Transverse colon (tissue), 4 donors: ENCODE data around the gene PRPF38A. TPM values are rescaled to one million over a fixed set of nuclear protein-coding genes. Genes with fewer than 3 reads are reported as not detected.

Experiments
- DNase-seq: peaks from one replicate; pipeline ENCODE4 v3.0.0-alpha.2; 2019
- H3K27ac ChIP-seq, 4 donors: fragments of 200-600 bp; sonication (generic); 2 replicates each; pipeline ENCODE4 v1.5.1; 2016 to 2018; ENCODE audit warnings: inconsistent platforms in 4 of 4
- H3K27me3 ChIP-seq: fragments of 200-600 bp; sonication (generic); 2 replicates; pipeline ENCODE4 v1.5.1; 2017; ENCODE audit warnings: inconsistent platforms
- H3K36me3 ChIP-seq, 4 donors: fragments of 200-600 bp; sonication (generic); 2 replicates each; pipeline ENCODE4 v1.5.1; 2017 to 2019; ENCODE audit warnings: inconsistent platforms in 4 of 4
- H3K4me1 ChIP-seq, 4 donors: fragments of 200-600 bp; sonication (generic); 2 replicates each; pipeline ENCODE4 v1.5.1; 2017 to 2020; ENCODE audit warnings: inconsistent platforms in 4 of 4
- H3K4me3 ChIP-seq, 4 donors: fragments of 200-600 bp; sonication (generic); 1 replicate in 1 of 4; 2 replicates in 3 of 4; pipeline versions ENCODE4 v1.5.1 to v1.6.1; 2017 to 2019; ENCODE audit warnings: inconsistent platforms in 4 of 4
- H3K9me3 ChIP-seq, 2 donors: fragments of 200-600 bp; sonication (generic); 2 replicates each; pipeline ENCODE4 v1.5.1; 2017 to 2019; ENCODE audit warnings: inconsistent platforms in 2 of 2
- CTCF ChIP-seq, 5 experiments: fragments of 200-600 bp in 3 of 5; fragments of 450-650 bp in 2 of 5; sonication (generic) in 3 of 5; IDR thresholded peaks; 1 replicate in 2 of 5; 2 replicates in 3 of 5; pipeline ENCODE4 v1.5.1; 2016 to 2017; ENCODE audit warnings: antibody characterized with exemption in 5 of 5, inconsistent platforms in 3 of 5, mild to moderate bottlenecking in 2 of 5, moderate library complexity in 1 of 5
- EP300 ChIP-seq: sonication (generic); formaldehyde crosslinking; IDR thresholded peaks from one replicate; pipeline ENCODE4 v1.6.1; 2017; ENCODE audit warnings: antibody characterized with exemption, low read depth
- POLR2A ChIP-seq: fragments of 450-650 bp; IDR thresholded peaks from one replicate; pipeline ENCODE4 v1.6.1; 2016; ENCODE audit warnings: antibody characterized with exemption, mild to moderate bottlenecking, moderate library complexity
- POLR2AphosphoS5 ChIP-seq, 3 donors: sonication (generic); formaldehyde crosslinking; IDR thresholded peaks; one replicate each; pipeline ENCODE4 v1.6.1; 2016; ENCODE audit warnings: antibody characterized with exemption in 3 of 3
- WGBS, 2 donors: methylation state at CpG; one replicate each; pipeline ENCODE4 v1.1.5; 2018; ENCODE audit warnings: low coverage in 1 of 2; 5-methylcytosine and 5-hydroxymethylcytosine counted together
- in situ Hi-C, 4 donors: fragments of 200-750 bp; cut with MboI; loops; one replicate each; pipeline versions ENCODE4 v1.15.0 to v1.15.1; 2017; ENCODE audit warnings: low sequenced_read_pairs in 3 of 4, low pct_ligation_motif_present in 1 of 4, low pct_unique_long_range_greater_than_20kb in 1 of 4
- intact Hi-C: fragments of 100-400 bp; cut with DNase I; formaldehyde crosslinking; loops from one replicate; pipeline ENCODE4 v1.15.1; 2023; ENCODE audit warnings: low total_unique reads
- total RNA-seq, 4 donors: library from RNA; depleted of rRNA; stranded (reverse); fragments of >200 nt; gene quantifications; one replicate each; pipeline ENCODE4 v1.1.0, GENCODE V29; 2016

PRPF38A gene
- total RNA-seq, 4 donors from 2014 or later: 4.0 to 25.5 (median 20.1) TPM

GRCh38 chr1:52424231-52424636 lies 19.8 kb downstream of the PRPF38A start:
- peaks cover 0 to 16% (median 0%) of the 10 kb centered on the region in 4 donors for H3K4me1 ChIP-seq
- in situ Hi-C loops (loop anchor here in 2 of 4 donors (25.0 kb wide), 1 partner anchor 263 kb away; the partner anchor contains the start of gene COA7 (in 2 of the 2)), intact Hi-C loops (no loop called here)
- H3K4me3 ChIP-seq: no peak overlapping the region
- no peaks in the 10 kb centered on the region for H3K9me3 ChIP-seq
- H3K27me3 ChIP-seq: no peaks in the 10 kb centered on the region
- no peak for TF ChIP-seq POLR2A
- H3K36me3 ChIP-seq: peaks cover 0 to 17% (median 6%) of the 10 kb centered on the region in 4 donors
- no peak for DNase-seq
- peak overlapping the region in 1 of 4 donors; percentile 21 for H3K27ac ChIP-seq

- no peak for DNase-seq
- H3K27ac ChIP-seq: no peak overlapping the region
- intact Hi-C loops: no loop called here
- in situ Hi-C loops: loop anchor here in 3 of 4 donors (25.0 kb wide), 1 partner anchor 262 kb away; the partner anchor contains the start of gene COA7 (in 3 of the 3)
- H3K36me3 ChIP-seq: peaks cover 0 to 11% (median 5%) of the 10 kb centered on the region in 4 donors
- 90 to 100% methylated on average over 1 of the region's 1 CpG for WGBS, 2 donors
- peaks cover 0 to 14% (median 0%) of the 10 kb centered on the region in 4 donors for H3K4me1 ChIP-seq
- TF ChIP-seq POLR2AphosphoS5 (IDR thresholded peaks at IDR 0.05) (no peak), POLR2A (no peak), EP300 (no peak), CTCF (IDR thresholded peaks at IDR 0.05) (no peak)
- no peaks in the 10 kb centered on the region for H3K9me3 ChIP-seq
- H3K4me3 ChIP-seq: no peak overlapping the region
- no peaks in the 10 kb centered on the region for H3K27me3 ChIP-seq
Observed at GRCh38 chr1:52424813-52425212, 20.4 kb downstream of the PRPF38A start.

- Histone ChIP-seq H3K4me1 (no peaks in the 10 kb centered on the region), H3K27me3 (no peaks in the 10 kb centered on the region), H3K4me3 (no peak overlapping the region), H3K9me3 (no peaks in the 10 kb centered on the region), H3K27ac (no peak overlapping the region), H3K36me3 (peaks cover 0 to 19% (median 3%) of the 10 kb centered on the region in 4 donors)
- in situ Hi-C loops (loop anchor here in 1 of 4 donors (25.0 kb wide), 1 partner anchor 261 kb away; the partner anchor contains the start of gene COA7), intact Hi-C loops (no loop called here)
- DNase-seq: no peak
- TF ChIP-seq POLR2A (no peak), POLR2AphosphoS5 (IDR thresholded peaks at IDR 0.05) (no peak), CTCF (IDR thresholded peaks at IDR 0.05) (no peak), EP300 (no peak)
- 82 to 96% methylated on average over 2 to 3 of the region's 3 CpGs for WGBS, 2 donors
Observed at GRCh38 chr1:52426371-52426770, 22.0 kb downstream of the PRPF38A start.

- intact Hi-C loops (no loop called here), in situ Hi-C loops (loop anchor here in 1 of 4 donors (25.0 kb wide), 1 partner anchor 260 kb away; the partner anchor contains the start of gene COA7)
- WGBS, 2 donors: 94% methylated on average over 1 of the region's 1 CpG; no CpG with 5 or more reads in 1 of the 2 donors
- Histone ChIP-seq H3K27ac (no peak overlapping the region), H3K4me1 (no peaks in the 10 kb centered on the region), H3K27me3 (no peaks in the 10 kb centered on the region), H3K4me3 (no peak overlapping the region), H3K9me3 (no peaks in the 10 kb centered on the region), H3K36me3 (peaks cover 0 to 22% (median 3%) of the 10 kb centered on the region in 4 donors)
- TF ChIP-seq CTCF (IDR thresholded peaks at IDR 0.05): no peak
- TF ChIP-seq EP300: no peak
- TF ChIP-seq POLR2A: no peak
- no peak for TF ChIP-seq POLR2AphosphoS5 (IDR thresholded peaks at IDR 0.05)
- no peak for DNase-seq
Observed at GRCh38 chr1:52427152-52427551, 22.8 kb downstream of the PRPF38A start.

- Histone ChIP-seq H3K9me3 (no peaks in the 10 kb centered on the region), H3K4me3 (no peak overlapping the region), H3K27me3 (no peaks in the 10 kb centered on the region), H3K4me1 (no peaks in the 10 kb centered on the region), H3K27ac (no peak overlapping the region), H3K36me3 (peaks cover 0 to 29% (median 5%) of the 10 kb centered on the region in 4 donors)
- WGBS, 2 donors: 94 to 95% methylated on average over 8 of the region's 8 CpGs
- in situ Hi-C loops: loop anchor here in 1 of 4 donors (25.0 kb wide), 1 partner anchor 254 kb away; the partner anchor contains the start of gene COA7
- DNase-seq: no peak
- TF ChIP-seq POLR2A: no peak
- TF ChIP-seq POLR2AphosphoS5 (IDR thresholded peaks at IDR 0.05): no peak
- TF ChIP-seq EP300: no peak
- intact Hi-C loops: no loop called here
Observed at GRCh38 chr1:52432807-52433206, 28.4 kb downstream of the PRPF38A start.
